HG03457 (cell line): Measurements from ENCODE around the gene SLPI.

Experiments
- ATAC-seq: cut with Tn5 transposase; IDR thresholded peaks from one replicate; pipeline ENCODE4 v1.9.1; 2021; ENCODE audit warnings: moderate number of reproducible peaks; ENCODE audit not compliant: unreplicated experiment

SLPI gene

DNA sequence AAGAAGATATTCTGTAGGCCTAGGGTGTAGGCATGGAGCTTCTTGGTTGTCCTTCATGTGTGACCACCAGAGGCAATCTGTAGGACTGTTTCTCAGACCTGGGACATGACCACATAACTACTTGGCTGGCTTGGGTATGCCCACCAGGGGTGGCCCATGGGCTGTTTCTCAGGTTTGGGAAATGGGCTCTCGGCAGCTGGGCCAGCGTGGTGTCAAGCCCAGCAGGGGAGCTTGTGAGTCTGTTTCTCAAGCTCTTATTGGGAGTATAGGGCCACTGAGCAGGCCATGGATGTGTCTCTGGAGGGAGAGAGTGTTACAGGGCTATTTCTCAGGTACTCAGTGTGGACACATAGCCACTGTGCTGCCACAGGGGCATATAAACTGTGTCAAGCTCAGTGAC is 35.7 kb downstream of the SLPI start:
- ATAC-seq, result no peak

DNA sequence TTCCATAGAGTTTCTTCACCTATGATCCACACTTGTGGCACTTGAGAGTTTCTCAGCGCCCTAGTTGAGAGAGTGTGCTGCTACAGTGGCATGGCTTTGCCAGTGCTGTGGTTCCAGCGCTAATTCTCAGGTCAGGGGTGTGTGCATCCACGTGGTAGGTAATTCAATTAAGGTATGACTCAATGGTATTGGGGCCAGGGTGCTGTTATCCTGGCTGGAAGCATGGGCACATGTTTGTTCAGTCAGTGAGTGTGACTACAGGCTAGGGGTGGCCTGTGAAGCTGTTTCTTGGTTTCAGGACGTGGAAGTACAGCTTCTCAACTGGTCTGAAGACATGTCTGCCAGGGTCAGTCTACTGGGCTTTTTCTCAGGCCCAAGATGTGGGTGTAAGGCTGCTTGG is 36.2 kb downstream of the SLPI start:
- ATAC-seq, result no peak

DNA sequence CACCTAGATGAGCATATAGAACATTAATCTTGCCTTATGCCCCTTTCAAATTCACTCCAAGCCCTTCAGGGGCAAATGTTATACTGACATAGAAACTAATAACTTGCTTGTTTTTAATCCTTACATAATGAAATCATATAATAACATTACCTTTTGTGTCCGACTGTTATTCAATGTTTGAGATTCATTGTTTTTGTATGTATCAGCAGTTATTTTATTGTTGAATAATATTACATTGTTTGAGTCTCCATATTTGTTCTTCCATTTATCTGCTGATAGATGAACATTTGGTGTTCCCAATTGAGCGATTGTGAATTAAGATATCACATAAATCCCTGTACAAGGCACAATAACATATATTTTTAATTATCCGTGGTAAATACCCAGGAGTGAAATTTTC is 41.5 kb downstream of the SLPI start:
- ATAC-seq, result no peak

DNA sequence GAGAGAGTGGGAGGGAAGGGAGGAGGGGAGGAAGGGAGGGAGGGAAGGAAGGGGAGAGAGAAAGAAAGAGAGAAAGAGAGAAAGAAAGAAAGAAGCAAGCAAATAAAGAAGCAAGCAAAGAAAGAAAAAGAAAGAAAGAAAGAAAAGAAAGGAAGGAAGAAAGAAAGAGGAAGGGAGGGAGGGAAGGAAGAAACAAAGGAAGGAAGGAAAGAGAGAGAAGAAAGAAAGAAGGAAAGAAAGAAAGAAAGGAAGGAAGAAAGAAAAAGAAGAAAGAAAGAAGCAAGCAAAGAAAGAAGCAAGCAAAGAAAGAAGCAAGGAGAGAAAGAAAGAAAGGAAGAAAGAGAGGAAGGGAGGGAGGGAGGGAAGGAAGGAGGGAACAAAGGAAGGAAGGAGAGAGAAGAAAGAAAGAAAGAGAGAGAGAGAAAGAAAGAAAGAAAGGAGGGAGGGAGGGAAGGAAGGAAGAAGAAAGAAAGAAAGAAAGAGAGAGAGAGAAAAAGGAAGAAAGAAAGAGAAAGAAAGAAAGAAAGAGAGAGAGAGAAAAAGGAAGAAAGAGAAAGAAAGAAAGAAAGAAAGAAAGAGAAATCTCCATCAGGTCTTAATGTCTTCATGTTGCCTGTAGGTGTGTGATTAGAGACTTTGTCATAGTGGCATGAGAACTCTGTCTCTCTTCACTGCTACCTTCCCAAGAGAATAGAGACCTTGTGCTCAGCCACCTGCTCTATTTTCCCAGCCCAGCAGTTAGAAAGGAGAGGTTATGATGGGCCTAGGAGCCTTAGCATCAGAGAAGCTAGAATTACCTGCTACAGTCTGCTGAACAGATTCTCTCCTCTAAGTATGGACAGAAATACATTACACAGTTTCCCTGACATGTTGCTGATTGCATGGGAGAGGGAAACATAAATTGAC is 42.5 kb downstream of the SLPI start:
- ATAC-seq, result no peak

DNA sequence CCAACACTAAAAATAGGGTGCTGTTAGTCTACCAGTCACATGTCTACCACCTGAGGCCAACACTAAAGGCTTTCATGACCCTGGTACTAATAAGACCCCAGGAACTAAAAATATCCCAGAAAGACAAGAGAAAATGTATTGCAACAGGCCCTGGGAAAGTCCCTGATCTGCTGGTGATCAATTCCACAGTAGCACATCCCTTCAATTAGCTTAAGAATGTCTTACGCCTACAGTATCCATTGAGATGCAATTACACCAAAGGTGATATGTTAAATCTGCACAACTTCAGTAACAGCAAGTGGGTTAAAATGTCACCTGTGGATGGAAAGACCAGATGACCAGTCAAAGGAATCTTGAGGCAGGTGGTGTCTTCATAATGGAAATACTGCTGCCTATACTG is 44.4 kb downstream of the SLPI start:
- no peak for ATAC-seq

DNA sequence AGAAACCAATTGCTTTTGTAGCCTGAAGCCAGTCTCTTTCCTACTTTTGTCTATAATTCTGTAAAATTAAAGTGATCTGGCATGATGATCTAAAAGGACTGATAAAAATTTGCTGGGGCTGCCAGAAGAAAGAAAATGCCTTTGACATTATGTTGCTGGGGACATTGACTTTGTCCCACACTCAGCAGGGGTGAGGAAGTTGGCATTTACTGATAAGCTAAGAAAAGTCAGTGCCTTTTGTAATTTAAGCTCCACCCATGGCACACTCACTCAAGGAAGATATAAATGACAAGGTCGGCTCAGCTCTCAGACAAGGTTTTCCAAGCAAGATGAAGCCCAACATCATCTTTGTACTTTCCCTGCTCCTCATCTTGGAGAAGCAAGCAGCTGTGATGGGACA is 47.6 kb downstream of the SLPI start, which contains the start of gene SEMG1:
TSS of gene SEMG1 (plus strand) at position 309 of the 400 bp plus-strand sequence. CDS start at position 330, 21 bp downstream.
- ATAC-seq, result no peak
